ENCODE results near the gene NKPD1.
"Not testable (repeated sequence)": the region's sequence is repeated elsewhere in the genome, so short reads cannot be mapped to it uniquely, and the experiment has no call there.

The NKPD1 gene

DNA sequence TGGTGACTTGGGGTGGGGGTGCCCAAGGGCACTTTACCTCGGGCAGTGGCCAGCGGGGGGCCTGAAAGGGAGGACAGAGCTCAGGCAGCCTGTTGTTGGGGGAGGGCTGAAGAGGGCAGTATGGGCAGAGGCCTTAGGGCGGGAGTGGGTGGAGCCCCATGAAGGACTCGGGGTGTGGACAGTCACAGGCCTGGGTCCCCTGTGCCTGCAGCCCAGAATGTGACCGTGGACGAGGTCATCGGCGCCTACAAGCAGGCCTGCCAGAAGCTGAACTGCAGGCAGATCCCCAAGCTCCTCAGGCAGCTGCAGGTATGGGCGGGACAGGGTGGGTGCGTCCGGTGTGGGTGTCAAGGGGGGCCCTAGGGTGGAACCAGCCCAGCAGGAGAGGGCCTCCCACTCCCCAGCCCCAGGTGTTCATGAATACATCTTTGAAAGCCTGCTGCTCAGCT is 22.5 kb downstream of the NKPD1 start:
- no peak for DNase-seq

- no peak for DNase-seq
Measured at GRCh38 chr19:45137179-45137761, 23.5 kb downstream of the NKPD1 start.

DNA sequence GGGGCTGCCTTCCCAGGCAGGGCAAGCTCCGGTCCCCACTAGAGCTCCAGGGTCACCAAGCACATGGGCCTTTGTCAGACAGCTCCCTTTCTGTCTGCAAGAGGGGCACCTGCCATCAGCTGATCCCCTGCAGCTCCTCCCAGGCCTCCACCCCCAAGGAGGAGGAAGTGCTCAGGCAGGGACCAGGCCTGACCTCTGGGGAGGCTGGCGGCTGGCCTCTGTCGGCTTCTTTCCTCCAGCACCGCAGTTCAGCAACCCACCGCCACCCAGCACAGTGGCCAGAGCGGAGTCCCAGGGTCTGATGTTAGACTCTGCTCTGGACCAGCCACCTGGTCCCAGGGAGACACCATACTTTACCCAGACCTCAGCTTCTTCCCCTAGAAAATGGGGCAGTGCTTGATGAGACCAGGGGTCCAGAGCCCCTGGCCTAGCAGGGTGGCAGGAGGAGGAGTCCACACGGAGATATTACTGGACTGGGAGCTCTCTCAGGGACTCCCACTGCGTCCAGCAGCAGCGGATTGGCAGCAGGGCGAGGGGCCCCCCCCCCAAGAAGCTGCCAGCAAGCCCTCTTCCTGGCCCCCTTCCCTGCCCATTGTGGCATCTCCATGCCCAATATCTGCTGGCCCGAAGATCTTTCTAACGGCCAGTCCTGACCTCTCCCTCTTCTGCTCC is 24.1 kb downstream of the NKPD1 start:
- DNase-seq = no peak

GRCh38 chr19:45135176-45135885 is 25.5 kb downstream of the NKPD1 start:
- no peak for DNase-seq

DNA sequence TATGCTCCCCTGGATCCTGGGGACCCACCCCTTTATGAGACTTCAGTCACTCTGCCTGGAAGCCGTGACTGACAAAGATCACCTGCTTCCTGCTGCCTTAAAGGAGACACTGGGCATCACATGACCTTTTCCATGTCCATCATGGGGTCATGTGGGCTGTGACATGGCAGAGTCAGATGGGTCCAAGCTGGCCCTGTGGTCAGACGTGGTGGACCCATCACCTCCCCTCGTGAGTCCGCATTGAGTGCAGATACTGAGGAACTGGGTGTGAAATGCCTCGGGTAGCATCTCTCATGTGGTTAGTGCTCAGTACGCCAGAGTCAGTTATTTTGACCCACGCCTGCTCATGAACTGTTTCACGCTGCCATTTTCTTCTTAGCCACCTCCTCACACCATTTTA is 27.1 kb downstream of the NKPD1 start:
- no peak for DNase-seq

GRCh38 chr19:45130888-45131615 is 29.7 kb downstream of the NKPD1 start:
- DNase-seq = peak; percentile 92 to 95

DNA sequence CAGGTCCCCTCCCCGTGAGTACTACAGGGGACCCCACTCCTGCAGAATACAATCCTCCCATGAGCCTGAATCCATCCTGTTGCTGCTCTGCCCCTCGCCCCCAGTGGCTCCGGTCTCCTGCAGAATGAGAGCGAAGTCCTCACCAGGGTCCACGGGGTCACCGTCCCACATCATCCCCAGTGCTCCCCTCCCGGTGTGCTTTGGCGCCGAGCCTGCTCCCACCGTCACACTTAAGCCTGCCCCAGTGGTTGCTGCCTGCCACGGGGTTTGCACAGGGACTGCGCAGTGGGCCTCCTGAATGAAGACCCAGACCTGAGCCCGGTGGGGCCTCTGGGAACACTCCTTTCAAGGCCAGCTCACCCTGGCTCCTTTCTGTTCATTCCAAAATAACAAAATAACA is 30.5 kb downstream of the NKPD1 start:
- no peak for DNase-seq

DNA sequence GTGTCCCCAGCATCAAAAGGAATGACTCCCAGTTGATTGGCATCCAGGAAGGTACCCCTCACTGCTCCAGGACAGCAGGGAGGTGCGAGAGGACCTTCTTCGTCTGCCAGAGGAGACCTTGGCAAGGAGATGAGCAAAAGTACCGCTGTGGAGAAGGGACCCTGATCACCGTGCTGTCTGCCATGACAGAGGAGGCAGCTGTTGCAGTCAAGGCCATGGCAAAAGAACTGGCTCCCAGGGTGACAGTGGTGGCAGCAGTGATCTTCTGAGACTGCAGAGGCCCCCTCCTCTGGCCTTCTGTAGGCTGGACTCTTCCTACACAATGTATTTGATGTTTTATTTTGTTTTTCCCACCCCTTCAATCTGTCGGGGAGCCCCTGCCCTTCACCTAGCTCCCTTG is 32.0 kb downstream of the NKPD1 start:
- no peak for DNase-seq

DNA sequence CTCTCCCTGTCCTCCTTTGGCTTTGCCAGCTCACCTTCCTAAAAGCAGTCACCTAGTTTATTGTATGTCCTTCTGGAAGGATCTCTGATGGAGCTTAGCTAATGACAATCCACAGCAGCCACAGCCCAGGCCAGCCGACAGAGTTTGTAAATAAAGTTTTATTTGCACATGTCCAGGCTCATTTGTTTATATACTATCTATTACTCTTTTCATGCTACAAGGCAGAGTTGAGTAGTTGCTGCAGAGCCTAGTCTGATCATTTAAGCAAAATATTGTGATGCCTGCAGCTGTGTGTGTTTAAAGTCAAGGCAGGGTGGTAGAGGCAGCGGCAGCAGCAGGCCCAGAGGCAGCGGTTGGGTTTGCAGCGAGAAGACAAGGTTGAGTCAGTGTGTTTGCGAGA is 32.6 kb downstream of the NKPD1 start:
- DNase-seq = peak in 1 of 2 experiments; percentile 24

DNA sequence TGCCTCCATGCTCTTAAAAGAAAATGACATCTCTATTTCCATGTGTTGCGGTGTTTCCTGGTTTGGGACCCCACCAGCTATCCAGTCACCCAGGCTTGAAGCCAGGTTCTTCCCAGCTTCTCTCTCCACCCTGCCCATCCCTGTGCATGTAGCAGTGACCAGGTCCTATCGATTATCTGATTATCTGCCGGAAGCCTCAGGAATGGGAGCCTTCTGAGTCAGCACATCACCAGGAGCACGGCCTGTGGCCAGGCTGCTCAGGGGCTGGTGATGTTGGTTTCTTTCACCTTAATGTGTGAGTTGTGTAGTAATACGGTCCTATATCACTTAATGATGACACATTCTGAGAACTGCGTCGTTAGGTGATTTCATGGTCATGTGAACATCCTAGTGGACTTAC is 34.1 kb downstream of the NKPD1 start:
- no peak for DNase-seq

- DNase-seq = peak; percentile 54 to 75
Measured at GRCh38 chr19:45125975-45126493, 34.7 kb downstream of the NKPD1 start.

GRCh38 chr19:45125360-45125759 is 35.4 kb downstream of the NKPD1 start:
- no peak for DNase-seq

DNA sequence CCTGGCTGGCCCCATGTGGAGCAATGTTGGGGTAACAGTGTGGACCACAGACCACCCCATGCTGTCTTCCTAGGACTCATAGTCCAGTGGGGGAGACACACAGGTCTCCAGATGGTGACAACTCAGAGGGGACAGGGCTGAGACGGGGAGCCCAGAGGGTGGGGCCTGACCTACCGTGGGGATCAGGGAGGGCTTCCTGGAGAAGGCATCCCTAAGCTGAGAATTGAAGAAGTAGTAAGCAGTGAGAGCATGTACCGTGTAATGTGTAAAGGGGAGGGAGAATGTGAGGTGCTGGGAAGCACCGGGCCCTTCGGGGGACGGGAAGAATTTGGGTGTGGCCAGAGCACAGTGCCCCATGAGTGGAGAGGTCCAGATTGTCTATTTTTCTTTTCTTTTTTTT is 36.8 kb downstream of the NKPD1 start:
- no peak for DNase-seq

DNA sequence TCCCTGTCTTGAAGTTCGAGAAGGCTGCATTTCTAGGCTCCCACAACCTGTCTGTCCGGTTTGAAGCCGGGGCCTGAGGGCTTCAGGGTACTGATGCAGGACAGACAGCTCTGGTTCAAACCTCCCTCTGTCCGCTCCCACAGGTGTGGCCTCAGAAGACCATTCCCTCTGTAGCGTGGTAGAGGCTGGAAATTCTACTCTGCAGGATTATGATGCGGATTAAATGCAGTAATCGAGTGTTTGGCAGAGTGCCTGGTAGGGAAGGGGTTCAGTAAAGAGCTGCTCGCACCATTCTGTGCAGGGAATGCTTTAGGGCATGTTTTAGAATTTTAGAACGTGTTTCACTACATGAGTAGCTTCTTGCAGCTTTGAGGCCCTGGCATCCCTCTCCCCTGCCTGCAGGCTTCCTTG is 37.3 kb downstream of the NKPD1 start:
- peak in 1 of 2 experiments; percentile 49 for DNase-seq

- DNase-seq = no peak
Measured at GRCh38 chr19:45122832-45123231, 38.0 kb downstream of the NKPD1 start.

GRCh38 chr19:45121827-45122345 is 38.9 kb downstream of the NKPD1 start:
- no peak for DNase-seq

DNA sequence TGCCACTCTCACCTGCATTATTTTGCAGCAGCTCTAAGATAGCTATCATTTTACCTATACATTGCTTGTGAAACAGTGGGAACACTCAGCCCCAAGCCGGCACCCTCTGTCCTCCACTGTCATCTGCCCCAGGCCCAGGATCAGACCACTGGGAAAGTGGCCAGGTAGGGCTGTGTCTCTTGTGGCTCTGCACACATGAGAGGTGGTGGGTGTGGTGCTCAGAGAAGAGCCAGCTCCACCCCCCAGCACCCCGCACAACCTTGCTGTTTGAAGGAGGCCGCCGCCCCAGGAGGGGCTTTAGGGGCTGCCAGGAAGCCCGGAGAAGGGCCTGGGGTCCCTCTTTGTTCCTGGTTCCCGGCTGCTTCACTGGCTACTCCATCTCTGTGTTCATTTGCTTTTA is 41.2 kb downstream of the NKPD1 start:
- DNase-seq = no peak

DNA sequence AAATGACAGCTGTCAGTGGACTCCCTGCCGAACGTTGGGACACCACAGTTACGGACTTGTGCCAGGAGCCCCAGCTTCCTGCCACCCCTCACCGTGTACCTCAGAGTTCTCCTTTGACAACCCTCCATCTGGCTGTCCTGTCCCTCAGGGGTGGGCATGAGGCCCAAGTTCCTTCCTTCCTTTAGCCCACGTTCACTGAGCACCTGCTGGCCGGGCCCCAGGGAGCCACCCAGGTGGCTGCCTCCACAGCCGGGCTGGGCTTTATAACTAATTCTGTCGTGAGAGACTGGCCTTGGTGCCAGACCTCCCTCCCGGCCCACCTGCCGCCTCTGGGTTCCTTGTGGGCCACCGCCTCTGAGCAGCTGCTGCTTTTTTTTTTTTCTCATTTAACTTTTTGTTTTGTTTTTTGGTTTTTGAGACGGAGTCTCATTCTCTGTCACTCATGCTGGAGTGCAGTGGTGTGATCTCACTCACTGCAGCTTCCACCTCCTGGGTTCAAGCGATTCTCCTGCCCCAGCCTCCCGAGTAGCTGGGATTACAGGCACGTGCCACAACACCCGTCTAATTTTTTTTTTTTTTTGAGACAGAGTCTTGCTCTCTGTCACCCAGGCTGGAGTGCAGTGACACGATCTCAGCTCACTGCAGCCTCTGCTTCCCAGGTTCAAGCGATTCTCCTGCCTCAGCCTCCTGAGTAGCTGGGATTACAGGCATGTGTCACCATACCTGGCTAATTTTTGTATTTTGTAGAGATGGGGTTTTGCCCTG is 42.0 kb downstream of the NKPD1 start:
- DNase-seq = not testable (repeated sequence)

DNA sequence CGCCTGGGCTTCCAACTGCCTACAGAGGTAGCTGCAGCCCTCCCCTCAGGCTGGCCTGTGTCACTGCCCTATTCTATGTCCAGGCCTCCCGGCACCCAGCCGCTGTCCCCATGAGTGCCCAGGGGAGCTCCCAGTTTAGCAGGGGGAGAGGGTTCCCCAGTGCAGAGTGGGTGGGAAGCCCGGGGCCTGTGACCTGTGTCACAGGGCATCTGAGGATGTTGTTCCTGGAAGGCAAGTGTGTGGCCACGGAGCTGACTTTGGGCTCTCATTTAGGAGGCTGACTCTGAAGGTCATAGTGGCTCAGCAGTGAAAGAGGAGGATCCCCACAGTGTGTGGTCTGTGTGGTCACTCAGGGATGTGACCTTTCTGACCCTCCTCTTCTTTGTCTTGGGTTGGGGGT is 42.7 kb downstream of the NKPD1 start:
- no peak for DNase-seq

GRCh38 chr19:45117671-45118070 is 43.1 kb downstream of the NKPD1 start:
- peak in 1 of 2 experiments; percentile 41 for DNase-seq

DNA sequence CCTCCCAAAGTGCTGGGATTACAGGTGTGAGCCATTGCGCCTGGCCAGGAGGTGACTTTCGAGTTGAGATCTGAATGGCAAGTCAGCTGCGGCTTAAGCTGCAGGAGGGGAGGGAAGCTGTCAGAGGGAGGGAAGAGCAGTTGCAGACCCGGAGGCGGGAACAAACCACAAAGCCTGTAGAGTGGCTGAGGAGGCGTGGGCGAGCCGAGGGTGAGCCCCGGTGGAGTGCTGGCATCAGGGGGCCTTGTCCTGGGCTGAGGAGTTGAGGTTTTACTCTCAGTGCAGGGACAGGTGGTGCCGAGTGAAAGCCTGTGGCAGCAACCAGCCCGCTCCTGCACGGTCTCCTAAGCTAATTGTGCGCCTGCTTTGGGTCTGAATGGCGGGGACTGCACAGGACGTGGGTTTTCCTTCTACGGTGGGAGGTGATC is 43.6 kb downstream of the NKPD1 start:
- peak; percentile 20 to 52 for DNase-seq
